T47D (cell line): ENCODE data around the gene CCAR1.
"Not testable (repeated sequence)": the region's sequence is repeated elsewhere in the genome, so short reads cannot be mapped to it uniquely, and the experiment has no call there.

ENCODE experiments used
- DNase-seq, 2 experiments: peaks; one replicate each; pipeline versions ENCODE4 v3.0.0 to v3.0.0-alpha.2; 2011 to 2012; ENCODE audit warnings: low read depth in 1 of 2, low spot score in 1 of 2
- JUND ChIP-seq: IDR thresholded peaks from 2 replicates; pipeline ENCODE4 v1.6.1; 2012; ENCODE audit warnings: low read depth
- in situ Hi-C: cut with HindIII; loops from 2 replicates; pipeline ENCODE4 v1.10.0; 2016; ENCODE audit warnings: low sequenced_read_pairs, low pct_unique_long_range_greater_than_20kb

CCAR1 gene

GRCh38 chr10:68816796-68817412, 95.9 kb downstream of the CCAR1 start:
- DNase-seq = no peak
- TF ChIP-seq JUND = no peak
- in situ Hi-C loops = no loop called here

DNA sequence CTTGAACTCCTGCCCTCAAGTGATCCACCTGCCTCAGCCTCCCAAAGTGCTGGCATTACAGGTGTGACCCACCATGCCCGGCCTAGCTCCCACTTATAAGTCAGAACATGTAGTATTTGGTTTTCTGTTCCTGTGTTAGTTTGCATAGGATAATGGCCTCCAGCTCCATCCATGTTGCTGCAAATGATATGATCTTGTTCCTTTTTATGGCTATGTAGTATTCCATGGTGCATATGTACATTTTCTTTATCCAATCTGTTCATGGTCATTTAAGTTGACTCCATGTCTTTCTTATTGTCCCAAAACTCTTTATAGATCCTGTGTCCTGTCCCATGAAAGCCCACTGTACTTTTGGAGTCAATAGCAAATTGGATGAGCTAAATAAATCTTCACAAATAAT, 99.3 kb downstream of the CCAR1 start:
- in situ Hi-C loops, DNase-seq: not testable (repeated sequence)

- DNase-seq, in situ Hi-C loops: not testable (repeated sequence)
Observed at GRCh38 chr10:68822626-68823025, 101.6 kb downstream of the CCAR1 start.

- no peak for TF ChIP-seq JUND
- in situ Hi-C loops = no loop called here
- peak; percentile 65 to 86 for DNase-seq
Observed at GRCh38 chr10:68826764-68827591, 105.9 kb downstream of the CCAR1 start, which contains the start of gene STOX1. TSS of gene STOX1 (plus strand) at chr10:68827531. CDS start at chr10:68827624, 93 bp downstream.

- in situ Hi-C loops, DNase-seq: not testable (repeated sequence)
Observed at GRCh38 chr10:68827592-68827959, 106.5 kb downstream of the CCAR1 start.

DNA sequence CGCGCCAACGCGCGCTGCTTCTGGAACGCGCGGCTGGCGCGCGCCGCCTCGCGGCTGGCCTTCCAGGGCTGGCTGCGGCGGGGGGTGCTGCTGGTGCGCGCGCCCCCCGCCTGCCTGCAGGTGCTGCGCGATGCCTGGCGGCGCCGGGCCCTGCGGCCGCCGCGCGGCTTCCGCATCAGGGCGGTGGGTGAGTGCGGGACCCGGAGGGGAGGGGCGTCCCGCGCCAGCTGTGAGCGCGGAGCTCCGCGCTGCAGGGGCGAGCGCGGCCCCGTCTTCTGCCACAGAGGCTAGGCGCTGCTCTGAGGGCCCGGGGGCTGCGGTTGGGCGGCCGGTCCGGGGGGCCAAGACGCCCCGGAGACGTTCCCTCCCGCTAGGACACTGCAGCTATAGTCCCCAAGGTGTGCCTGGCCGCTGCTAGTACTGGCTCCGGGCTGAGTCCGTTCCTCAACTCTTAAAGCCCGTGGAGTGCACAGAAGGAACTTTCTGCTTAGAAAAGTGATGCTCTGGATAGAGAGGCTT, 107.1 kb downstream of the CCAR1 start:
- peak in 1 of 2 experiments; percentile 16 for DNase-seq
- in situ Hi-C loops = not testable (repeated sequence)

- no peak for TF ChIP-seq JUND
- in situ Hi-C loops = no loop called here
- DNase-seq = no peak
Observed at GRCh38 chr10:68828833-68829232, 107.8 kb downstream of the CCAR1 start.

- in situ Hi-C loops = no loop called here
- DNase-seq = no peak
- TF ChIP-seq JUND = no peak
Observed at GRCh38 chr10:68829521-68829920, 108.5 kb downstream of the CCAR1 start.

GRCh38 chr10:68829952-68830351, 108.9 kb downstream of the CCAR1 start:
- in situ Hi-C loops = no loop called here
- no peak for TF ChIP-seq JUND
- no peak for DNase-seq

GRCh38 chr10:68831961-68832455, 111.0 kb downstream of the CCAR1 start:
- no peak for TF ChIP-seq JUND
- peak; percentile 51 to 71 for DNase-seq
- in situ Hi-C loops = no loop called here

GRCh38 chr10:68832601-68833000, 111.6 kb downstream of the CCAR1 start:
- no peak for TF ChIP-seq JUND
- in situ Hi-C loops = no loop called here
- no peak for DNase-seq

DNA sequence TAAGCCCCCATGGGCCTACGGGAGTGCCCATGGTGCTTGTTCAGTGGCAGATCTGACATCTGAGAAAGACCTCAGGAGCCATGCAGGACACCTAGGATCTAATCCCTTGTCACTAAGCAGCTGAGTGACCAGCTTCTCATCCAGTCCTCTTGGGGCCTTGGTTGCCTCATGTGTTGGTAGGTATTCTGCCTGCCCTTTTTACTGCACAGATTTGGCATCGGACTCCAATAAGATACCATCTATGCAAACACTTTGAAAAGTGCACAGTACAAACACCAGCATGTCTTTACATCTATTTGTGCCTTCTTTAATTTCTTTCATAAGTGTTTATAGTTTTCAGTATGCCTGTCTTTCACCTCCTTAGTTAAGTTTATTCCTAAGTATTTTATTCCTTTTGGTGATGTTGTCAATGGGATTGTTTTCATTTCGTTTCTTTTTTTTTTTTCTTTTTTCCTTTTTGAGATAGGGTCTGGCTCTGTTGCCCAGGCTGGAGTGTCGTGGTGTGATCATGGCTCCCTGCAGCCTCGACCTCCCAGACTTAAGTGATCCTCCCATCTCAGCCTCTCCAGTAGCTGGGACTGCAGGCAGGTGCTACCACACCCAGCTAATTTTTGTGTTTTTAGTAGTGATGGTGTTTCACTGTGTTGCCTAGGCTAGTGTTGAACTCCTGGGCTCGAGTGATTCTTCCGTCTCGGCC, 116.7 kb downstream of the CCAR1 start:
- no peak for TF ChIP-seq JUND
- in situ Hi-C loops = no loop called here
- DNase-seq = peak; percentile 28 to 72

DNA sequence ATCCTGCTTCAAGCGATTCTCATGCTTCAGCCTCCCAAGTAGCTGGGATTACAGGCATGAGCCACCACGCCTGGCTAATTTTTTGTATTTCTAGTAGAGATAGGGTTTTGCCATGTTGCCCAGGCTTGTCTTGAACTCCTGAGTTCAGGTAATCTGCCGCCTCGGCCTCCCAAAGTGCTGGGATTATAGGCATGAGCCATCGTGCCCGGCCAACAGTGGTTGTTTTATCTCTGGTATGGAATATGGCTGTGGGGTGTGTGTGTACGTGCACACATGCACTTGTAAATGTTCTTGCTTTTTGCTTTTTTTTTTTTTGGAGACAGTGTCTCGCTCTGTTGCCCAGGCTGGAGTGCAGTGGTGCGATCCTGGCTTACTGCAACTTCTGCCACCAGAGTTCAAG, 119.6 kb downstream of the CCAR1 start:
- in situ Hi-C loops = not testable (repeated sequence)

More for the DNA sequence above, 119.6 kb downstream of the CCAR1 start:
- not testable (repeated sequence) for DNase-seq
